ENCODE results near the gene RAD1.

Gene RAD1

GRCh38 chr5:34919077-34919476 is 3.8 kb upstream of the RAD1 start:
- TF ChIP-seq POLR2A (IDR thresholded peaks at IDR 0.05; ENCODE audit: low read depth, low read length) = no peak
- no peak for TF ChIP-seq PAX5 (IDR thresholded peaks at IDR 0.05; ENCODE audit: insufficient read depth, low read length, severe bottlenecking)
- TF ChIP-seq SPI1 (IDR thresholded peaks at IDR 0.05; ENCODE audit: low read depth, low read length) = no peak
- TF ChIP-seq POU2F2 (IDR thresholded peaks at IDR 0.05; ENCODE audit: low read depth, low read length) = no peak
- TF ChIP-seq POLR2AphosphoS5 (IDR thresholded peaks at IDR 0.05; ENCODE audit: low read depth, low read length) = no peak
- FAIRE-seq (no peak), DNase-seq (ENCODE audit: insufficient read length, low spot score) (no peak)

- TF ChIP-seq POU2F2 (IDR thresholded peaks at IDR 0.05; ENCODE audit: low read depth, low read length) (no peak), TAF1 (IDR thresholded peaks at IDR 0.05; ENCODE audit: low read depth, low read length) (no peak), SPI1 (IDR thresholded peaks at IDR 0.05; ENCODE audit: low read depth, low read length) (no peak)
- no peak for DNase-seq (ENCODE audit: insufficient read length, low spot score)
- no peak for FAIRE-seq
Measured at GRCh38 chr5:34918025-34918424, 2.7 kb upstream of the RAD1 start.

DNA sequence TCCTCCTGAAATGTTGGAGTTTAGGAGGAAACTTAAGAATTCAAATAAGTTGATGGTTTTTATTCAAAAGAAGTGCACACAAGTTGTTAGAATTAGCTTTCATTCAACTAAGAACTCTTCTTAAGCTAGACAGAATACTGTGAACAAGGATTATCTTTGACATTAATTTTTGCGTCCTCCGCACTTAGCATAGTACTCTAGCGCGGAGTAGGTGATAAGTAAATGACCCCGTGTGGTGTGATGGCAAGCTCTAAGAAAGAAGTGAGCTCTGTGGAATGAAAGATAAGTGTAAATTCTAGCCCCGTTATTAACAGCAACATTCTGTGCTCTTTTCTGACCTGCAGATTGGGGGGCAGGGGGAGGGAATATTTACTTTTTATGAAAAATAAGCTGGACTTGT is 1.2 kb upstream of the RAD1 start:
- DNase-seq (ENCODE audit: insufficient read length, low spot score) = no peak
- no peak for TF ChIP-seq TAF1 (IDR thresholded peaks at IDR 0.05; ENCODE audit: low read depth, low read length)
- no peak for TF ChIP-seq POU2F2 (IDR thresholded peaks at IDR 0.05; ENCODE audit: low read depth, low read length)
- no peak for TF ChIP-seq PAX5 (IDR thresholded peaks at IDR 0.05; ENCODE audit: insufficient read depth, low read length, severe bottlenecking)
- no peak for TF ChIP-seq POLR2AphosphoS5 (IDR thresholded peaks at IDR 0.05; ENCODE audit: low read depth, low read length)
- TF ChIP-seq SPI1 (IDR thresholded peaks at IDR 0.05; ENCODE audit: low read depth, low read length) = no peak
- no peak for TF ChIP-seq POLR2A (IDR thresholded peaks at IDR 0.05; ENCODE audit: low read depth, low read length)
- FAIRE-seq = peak; percentile 31

DNA sequence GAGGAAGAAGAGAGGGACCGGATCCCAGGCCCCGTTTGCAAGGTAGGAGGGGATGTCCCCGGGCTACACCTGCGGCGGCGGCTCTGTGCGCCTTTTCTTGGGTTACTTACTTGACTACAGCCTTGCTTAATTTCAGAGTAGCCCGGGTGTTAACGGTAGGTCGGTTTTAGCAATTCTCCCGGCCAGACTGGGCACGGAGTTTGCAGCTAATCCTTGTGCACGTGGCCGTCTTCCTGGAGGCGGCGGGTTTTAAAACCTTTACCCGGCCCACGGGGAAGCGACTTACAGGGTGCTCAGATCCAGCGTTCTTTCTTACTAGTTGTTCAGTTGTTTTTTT is 520 bp upstream of the RAD1 start:
- TF ChIP-seq TAF1 (IDR thresholded peaks at IDR 0.05; ENCODE audit: low read depth, low read length) = no peak
- TF ChIP-seq POLR2AphosphoS5 (IDR thresholded peaks at IDR 0.05; ENCODE audit: low read depth, low read length) = no peak
- TF ChIP-seq SPI1 (IDR thresholded peaks at IDR 0.05; ENCODE audit: low read depth, low read length) = no peak
- TF ChIP-seq PAX5 (IDR thresholded peaks at IDR 0.05; ENCODE audit: insufficient read depth, low read length, severe bottlenecking) = no peak
- DNase-seq (ENCODE audit: insufficient read length, low spot score) (no peak), FAIRE-seq (no peak)

- no peak for DNase-seq (ENCODE audit: insufficient read length, low spot score)
- FAIRE-seq = no peak
- TF ChIP-seq POU2F2 (IDR thresholded peaks at IDR 0.05; ENCODE audit: low read depth, low read length) (no peak), TAF1 (IDR thresholded peaks at IDR 0.05; ENCODE audit: low read depth, low read length) (no peak), PAX5 (IDR thresholded peaks at IDR 0.05; ENCODE audit: insufficient read depth, low read length, severe bottlenecking) (no peak), POLR2A (IDR thresholded peaks at IDR 0.05; ENCODE audit: low read depth, low read length) (no peak), SPI1 (IDR thresholded peaks at IDR 0.05; ENCODE audit: low read depth, low read length) (no peak), POLR2AphosphoS5 (IDR thresholded peaks at IDR 0.05; ENCODE audit: low read depth, low read length) (no peak)
Measured at GRCh38 chr5:34914671-34915138, 599 bp downstream of the RAD1 start.

GRCh38 chr5:34913072-34913471 is 2.2 kb downstream of the RAD1 start:
- FAIRE-seq (no peak), DNase-seq (ENCODE audit: insufficient read length, low spot score) (no peak)
- no peak for TF ChIP-seq PAX5 (IDR thresholded peaks at IDR 0.05; ENCODE audit: insufficient read depth, low read length, severe bottlenecking)
- no peak for TF ChIP-seq POLR2AphosphoS5 (IDR thresholded peaks at IDR 0.05; ENCODE audit: low read depth, low read length)
- no peak for TF ChIP-seq POU2F2 (IDR thresholded peaks at IDR 0.05; ENCODE audit: low read depth, low read length)
- no peak for TF ChIP-seq TAF1 (IDR thresholded peaks at IDR 0.05; ENCODE audit: low read depth, low read length)
- no peak for TF ChIP-seq SPI1 (IDR thresholded peaks at IDR 0.05; ENCODE audit: low read depth, low read length)
- TF ChIP-seq POLR2A (IDR thresholded peaks at IDR 0.05; ENCODE audit: low read depth, low read length) = no peak

GRCh38 chr5:34905564-34905963 is 9.7 kb downstream of the RAD1 start:
- TF ChIP-seq POU2F2 (IDR thresholded peaks at IDR 0.05; ENCODE audit: low read depth, low read length) (no peak), POLR2A (IDR thresholded peaks at IDR 0.05; ENCODE audit: low read depth, low read length) (no peak), SPI1 (IDR thresholded peaks at IDR 0.05; ENCODE audit: low read depth, low read length) (no peak), TAF1 (IDR thresholded peaks at IDR 0.05; ENCODE audit: low read depth, low read length) (no peak), PAX5 (IDR thresholded peaks at IDR 0.05; ENCODE audit: insufficient read depth, low read length, severe bottlenecking) (no peak), POLR2AphosphoS5 (IDR thresholded peaks at IDR 0.05; ENCODE audit: low read depth, low read length) (no peak)
- DNase-seq (ENCODE audit: insufficient read length, low spot score) (no peak), FAIRE-seq (no peak)

GRCh38 chr5:34903260-34903659 is 12.0 kb downstream of the RAD1 start:
- no peak for TF ChIP-seq POLR2AphosphoS5 (IDR thresholded peaks at IDR 0.05; ENCODE audit: low read depth, low read length)
- TF ChIP-seq SPI1 (IDR thresholded peaks at IDR 0.05; ENCODE audit: low read depth, low read length) = no peak
- no peak for TF ChIP-seq POLR2A (IDR thresholded peaks at IDR 0.05; ENCODE audit: low read depth, low read length)
- TF ChIP-seq PAX5 (IDR thresholded peaks at IDR 0.05; ENCODE audit: insufficient read depth, low read length, severe bottlenecking) = no peak
- no peak for TF ChIP-seq TAF1 (IDR thresholded peaks at IDR 0.05; ENCODE audit: low read depth, low read length)
- TF ChIP-seq POU2F2 (IDR thresholded peaks at IDR 0.05; ENCODE audit: low read depth, low read length) = no peak
- no peak for DNase-seq (ENCODE audit: insufficient read length, low spot score)
- no peak for FAIRE-seq

DNA sequence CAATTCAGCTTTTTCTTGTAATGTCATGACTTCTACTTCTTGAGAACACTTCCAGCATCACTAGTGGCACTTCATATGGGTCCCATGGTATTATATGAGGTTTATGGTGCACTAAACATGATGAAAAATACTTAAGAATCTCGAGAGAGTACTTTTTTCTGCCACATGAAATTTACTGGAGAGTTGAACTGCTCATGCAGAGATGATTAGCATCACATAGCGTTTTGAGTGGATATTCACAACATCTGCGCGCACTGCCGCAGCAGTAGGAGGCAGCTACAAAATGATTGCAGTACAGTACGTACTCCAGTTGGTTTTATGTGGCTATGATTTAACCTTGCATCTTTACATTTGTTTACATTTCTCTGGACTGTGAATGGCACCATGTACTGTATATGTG is 14.7 kb downstream of the RAD1 start:
- DNase-seq (ENCODE audit: insufficient read length, low spot score) (no peak), FAIRE-seq (no peak)
- TF ChIP-seq SPI1 (IDR thresholded peaks at IDR 0.05; ENCODE audit: low read depth, low read length) (no peak), TAF1 (IDR thresholded peaks at IDR 0.05; ENCODE audit: low read depth, low read length) (no peak), POU2F2 (IDR thresholded peaks at IDR 0.05; ENCODE audit: low read depth, low read length) (no peak), POLR2A (IDR thresholded peaks at IDR 0.05; ENCODE audit: low read depth, low read length) (no peak), POLR2AphosphoS5 (IDR thresholded peaks at IDR 0.05; ENCODE audit: low read depth, low read length) (no peak), PAX5 (IDR thresholded peaks at IDR 0.05; ENCODE audit: insufficient read depth, low read length, severe bottlenecking) (no peak)

GRCh38 chr5:34899066-34899465 is 16.2 kb downstream of the RAD1 start:
- TF ChIP-seq TAF1 (IDR thresholded peaks at IDR 0.05; ENCODE audit: low read depth, low read length) = no peak
- no peak for TF ChIP-seq PAX5 (IDR thresholded peaks at IDR 0.05; ENCODE audit: insufficient read depth, low read length, severe bottlenecking)
- TF ChIP-seq POLR2A (IDR thresholded peaks at IDR 0.05; ENCODE audit: low read depth, low read length) = no peak
- no peak for TF ChIP-seq SPI1 (IDR thresholded peaks at IDR 0.05; ENCODE audit: low read depth, low read length)
- TF ChIP-seq POU2F2 (IDR thresholded peaks at IDR 0.05; ENCODE audit: low read depth, low read length) = no peak
- no peak for TF ChIP-seq POLR2AphosphoS5 (IDR thresholded peaks at IDR 0.05; ENCODE audit: low read depth, low read length)
- DNase-seq (ENCODE audit: insufficient read length, low spot score) (no peak), FAIRE-seq (no peak)

Data from GM12891 (cell line).